NT2/D1 (cell line): ENCODE results near the gene SSH2.

ENCODE experiments used
- SUZ12 ChIP-seq: IDR thresholded peaks from 2 replicates; pipeline ENCODE4 v1.6.1; 2011; ENCODE audit not compliant: insufficient read length, insufficient read depth; ENCODE audit errors: extremely low read depth
- ZNF274 ChIP-seq: IDR thresholded peaks from 2 replicates; pipeline ENCODE4 v1.6.1; 2011; ENCODE audit warnings: mild to moderate bottlenecking, low read depth, low read length

- TF ChIP-seq SUZ12 (no peak), ZNF274 (no peak)
Observed at GRCh38 chr17:29836643-29837042, 93.4 kb downstream of the SSH2 start.
